DND-41 (cell line): Measurements from ENCODE around the gene MSGN1.

ENCODE experiments used
- EZH2 ChIP-seq: IDR thresholded peaks from 3 replicates; pipeline ENCODE4 v1.6.1; 2012; ENCODE audit warnings: borderline replicate concordance, low read depth, mild to moderate bottlenecking, moderate library complexity, low read length, inconsistent platforms; ENCODE audit not compliant: severe bottlenecking
- TF ChIP-seq, protein P1 (sequence below): IDR thresholded peaks from 2 replicates; pipeline ENCODE4 v1.5.1; 2012; ENCODE audit warnings: borderline replicate concordance, low read length, moderate library complexity, mild to moderate bottlenecking; ENCODE audit not compliant: poor library complexity, severe bottlenecking; ENCODE audit errors: extremely low read depth

GRCh38 chr2:17791817-17792130 lies 24.5 kb upstream of the MSGN1 start:
- no peak for TF ChIP-seq EZH2
- TF ChIP-seq, protein P1, sequence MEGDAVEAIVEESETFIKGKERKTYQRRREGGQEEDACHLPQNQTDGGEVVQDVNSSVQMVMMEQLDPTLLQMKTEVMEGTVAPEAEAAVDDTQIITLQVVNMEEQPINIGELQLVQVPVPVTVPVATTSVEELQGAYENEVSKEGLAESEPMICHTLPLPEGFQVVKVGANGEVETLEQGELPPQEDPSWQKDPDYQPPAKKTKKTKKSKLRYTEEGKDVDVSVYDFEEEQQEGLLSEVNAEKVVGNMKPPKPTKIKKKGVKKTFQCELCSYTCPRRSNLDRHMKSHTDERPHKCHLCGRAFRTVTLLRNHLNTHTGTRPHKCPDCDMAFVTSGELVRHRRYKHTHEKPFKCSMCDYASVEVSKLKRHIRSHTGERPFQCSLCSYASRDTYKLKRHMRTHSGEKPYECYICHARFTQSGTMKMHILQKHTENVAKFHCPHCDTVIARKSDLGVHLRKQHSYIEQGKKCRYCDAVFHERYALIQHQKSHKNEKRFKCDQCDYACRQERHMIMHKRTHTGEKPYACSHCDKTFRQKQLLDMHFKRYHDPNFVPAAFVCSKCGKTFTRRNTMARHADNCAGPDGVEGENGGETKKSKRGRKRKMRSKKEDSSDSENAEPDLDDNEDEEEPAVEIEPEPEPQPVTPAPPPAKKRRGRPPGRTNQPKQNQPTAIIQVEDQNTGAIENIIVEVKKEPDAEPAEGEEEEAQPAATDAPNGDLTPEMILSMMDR: no peak
